Measurements from ENCODE around the gene JUNB. TPM values are rescaled to one million over a fixed set of nuclear protein-coding genes. Genes with fewer than 3 reads are reported as not detected.
A peak's percentile ranks its signal among the peaks of the same experiment; 100 is the strongest.

Gene JUNB
- total RNA-seq, 4 donors from 2014 or later: 99.3 to 614 (median 168) TPM

DNA sequence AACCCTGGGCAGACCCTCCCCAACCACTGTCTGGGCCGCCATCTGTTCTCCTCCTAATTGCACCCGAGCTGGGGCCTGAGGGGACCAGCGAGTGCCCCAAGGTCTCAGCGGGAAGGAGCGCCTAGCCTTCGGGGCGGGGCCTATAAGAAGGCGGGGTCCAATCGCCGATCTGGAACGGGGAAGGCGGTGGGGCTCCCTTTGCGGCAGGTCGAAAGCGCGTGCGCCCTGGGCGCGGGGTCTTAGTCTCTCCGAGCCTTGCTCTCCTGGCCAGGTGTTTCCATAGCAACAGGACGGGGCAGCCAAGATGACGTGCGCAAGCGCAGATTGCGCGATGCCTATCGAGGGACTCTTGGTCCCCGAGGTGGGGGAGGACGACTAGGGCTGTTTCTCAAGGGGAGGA, 49.8 kb downstream of the JUNB start:
- no peak for ATAC-seq
- TF ChIP-seq EP300 (IDR thresholded peaks at IDR 0.05): no peak
- no peak for TF ChIP-seq POLR2A (IDR thresholded peaks at IDR 0.05)
- no peak for TF ChIP-seq POLR2AphosphoS5 (IDR thresholded peaks at IDR 0.05)
- Histone ChIP-seq H3K27me3 (peaks cover 99% of the 10 kb centered on the region), H3K4me3 (peak overlapping the region in 1 of 2 donors; percentile 28), H3K36me3 (no peaks in the 10 kb centered on the region), H3K4me1 (peaks cover 0 to 25% (median 11%) of the 10 kb centered on the region in 3 donors), H3K9me3 (no peaks in the 10 kb centered on the region), H3K27ac (no peak overlapping the region)
- 2% methylated on average over 17 of the region's 29 CpGs; no CpG with 5 or more reads in 1 of the 2 donors for WGBS, 2 donors (ENCODE audit: low coverage in 1 of 2)

DNA sequence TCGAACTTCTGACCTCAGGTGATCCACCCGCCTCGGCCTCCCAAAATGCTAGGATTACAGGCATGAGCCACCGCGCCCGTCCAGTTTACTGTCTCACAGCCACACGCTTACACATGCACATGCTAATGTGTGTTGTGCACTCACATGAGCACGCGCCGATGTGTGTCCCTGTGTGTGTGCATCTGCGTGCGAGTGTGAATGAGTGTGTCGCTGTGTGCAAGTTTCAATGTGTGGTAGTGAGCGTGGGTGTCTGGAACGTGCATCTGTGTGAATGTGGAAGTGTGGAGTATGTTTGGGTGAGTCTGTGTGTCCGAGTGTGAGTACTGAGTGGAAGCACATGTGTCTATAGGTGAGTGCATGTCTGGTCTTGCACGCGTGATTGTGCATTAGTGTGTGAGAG, 51.2 kb downstream of the JUNB start:
- whole genome bisulfite sequencing, 2 donors (ENCODE audit: low coverage in 1 of 2): 95 to 98% methylated on average over 6 to 8 of the region's 18 CpGs
- no peak for TF ChIP-seq POLR2AphosphoS5 (IDR thresholded peaks at IDR 0.05)
- no peak for TF ChIP-seq EP300 (IDR thresholded peaks at IDR 0.05)
- TF ChIP-seq, protein P1, sequence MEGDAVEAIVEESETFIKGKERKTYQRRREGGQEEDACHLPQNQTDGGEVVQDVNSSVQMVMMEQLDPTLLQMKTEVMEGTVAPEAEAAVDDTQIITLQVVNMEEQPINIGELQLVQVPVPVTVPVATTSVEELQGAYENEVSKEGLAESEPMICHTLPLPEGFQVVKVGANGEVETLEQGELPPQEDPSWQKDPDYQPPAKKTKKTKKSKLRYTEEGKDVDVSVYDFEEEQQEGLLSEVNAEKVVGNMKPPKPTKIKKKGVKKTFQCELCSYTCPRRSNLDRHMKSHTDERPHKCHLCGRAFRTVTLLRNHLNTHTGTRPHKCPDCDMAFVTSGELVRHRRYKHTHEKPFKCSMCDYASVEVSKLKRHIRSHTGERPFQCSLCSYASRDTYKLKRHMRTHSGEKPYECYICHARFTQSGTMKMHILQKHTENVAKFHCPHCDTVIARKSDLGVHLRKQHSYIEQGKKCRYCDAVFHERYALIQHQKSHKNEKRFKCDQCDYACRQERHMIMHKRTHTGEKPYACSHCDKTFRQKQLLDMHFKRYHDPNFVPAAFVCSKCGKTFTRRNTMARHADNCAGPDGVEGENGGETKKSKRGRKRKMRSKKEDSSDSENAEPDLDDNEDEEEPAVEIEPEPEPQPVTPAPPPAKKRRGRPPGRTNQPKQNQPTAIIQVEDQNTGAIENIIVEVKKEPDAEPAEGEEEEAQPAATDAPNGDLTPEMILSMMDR (IDR thresholded peaks at IDR 0.05): no peak
- TF ChIP-seq POLR2A (IDR thresholded peaks at IDR 0.05): no peak
- ATAC-seq: no peak
- Histone ChIP-seq H3K27me3 (peaks cover 94% of the 10 kb centered on the region), H3K9me3 (no peaks in the 10 kb centered on the region), H3K4me3 (no peak overlapping the region), H3K4me1 (peaks cover 0 to 30% (median 11%) of the 10 kb centered on the region in 3 donors), H3K27ac (no peak overlapping the region), H3K36me3 (no peaks in the 10 kb centered on the region)

Small RNAs within 50 kb of the gene (small RNA-seq; reads per million reads assigned to genes)
- gene MIR5684: 0 reads per million in 4 donors

Other genes starting within 250 kb of the JUNB start
- 10 to 100 TPM in 3 of 4 donors, 1 to 10 TPM in 1; 6.8 to 14.6 (median 13.8) TPM for gene ZNF564, start 240.0 kb upstream of the JUNB start, total RNA-seq
- 1 to 10 TPM; 5.1 to 8.6 (median 6.7) TPM for gene ZNF490, start 180.7 kb upstream of the JUNB start, total RNA-seq
- gene ZNF791, start 180.6 kb upstream of the JUNB start, total RNA-seq: 10 to 100 TPM; 16.7 to 29.7 (median 20.4) TPM
- 10 to 100 TPM; 61.3 to 98.1 (median 70.8) TPM for gene MAN2B1, start 124.7 kb upstream of the JUNB start, total RNA-seq
- 10 to 100 TPM in 3 of 4 donors, 1 to 10 TPM in 1; 8.8 to 19.8 (median 15.5) TPM for gene WDR83, start 124.7 kb upstream of the JUNB start, total RNA-seq
- gene DHPS, start 109.6 kb upstream of the JUNB start, total RNA-seq: 100 to 1,000 TPM in 1 of 4 donors, 10 to 100 TPM in 3; 77.3 to 122 (median 92.1) TPM
- not detected for gene GNG14, start 103.5 kb upstream of the JUNB start, total RNA-seq
- gene FBXW9, start 94.9 kb upstream of the JUNB start, total RNA-seq: 1 to 10 TPM; 3.8 to 7.5 (median 4.1) TPM
- gene TNPO2, start 67.6 kb upstream of the JUNB start, total RNA-seq: 10 to 100 TPM; 52.0 to 89.2 (median 76.1) TPM
- gene TRIR, start 56.8 kb upstream of the JUNB start, total RNA-seq: 100 to 1,000 TPM; 364 to 432 (median 398) TPM
- 10 to 100 TPM; 47.3 to 58.2 (median 55.8) TPM for gene GET3, start 54.0 kb upstream of the JUNB start, total RNA-seq
- not detected for gene BEST2, start 39.7 kb upstream of the JUNB start, total RNA-seq
- 10 to 100 TPM; 13.5 to 24.1 (median 14.6) TPM for gene HOOK2, start 15.9 kb upstream of the JUNB start, total RNA-seq
- 100 to 1,000 TPM; 178 to 303 (median 227) TPM for gene PRDX2, start 10.3 kb downstream of the JUNB start, total RNA-seq
- not detected for gene THSD8, start 10.6 kb downstream of the JUNB start, total RNA-seq
- gene RNASEH2A, start 15.1 kb downstream of the JUNB start, total RNA-seq: 1 to 10 TPM; 2.0 to 9.4 (median 3.7) TPM
- gene RTBDN, start 43.1 kb downstream of the JUNB start, total RNA-seq: 1 to 10 TPM in 1 of 4 donors, not detected in 3; 1.1 TPM
- 1 to 10 TPM in 1 of 4 donors, under 1 TPM in 1, not detected in 2; 0.15 to 1.5 TPM for gene MAST1, start 47.0 kb downstream of the JUNB start, total RNA-seq
- 10 to 100 TPM; 22.3 to 37.1 (median 32.9) TPM for gene DNASE2, start 90.0 kb downstream of the JUNB start, total RNA-seq
- not detected for gene KLF1, start 95.7 kb downstream of the JUNB start, total RNA-seq
- 10 to 100 TPM; 46.7 to 87.6 (median 56.3) TPM for gene GCDH, start 99.7 kb downstream of the JUNB start, total RNA-seq
- under 1 TPM in 1 of 4 donors, not detected in 3; 0.62 TPM for gene SYCE2, start 127.8 kb downstream of the JUNB start, total RNA-seq
- gene FARSA, start 142.2 kb downstream of the JUNB start, total RNA-seq: 10 to 100 TPM; 32.2 to 36.1 (median 33.2) TPM
- 100 to 1,000 TPM; 218 to 410 (median 280) TPM for gene CALR, start 147.1 kb downstream of the JUNB start, total RNA-seq
- gene RAD23A, start 154.4 kb downstream of the JUNB start, total RNA-seq: 100 to 1,000 TPM; 133 to 219 (median 158) TPM
- 10 to 100 TPM; 32.2 to 43.6 (median 36.9) TPM for gene GADD45GIP1, start 165.7 kb downstream of the JUNB start, total RNA-seq
- gene DAND5, start 178.1 kb downstream of the JUNB start, total RNA-seq: under 1 TPM in 1 of 4 donors, not detected in 3; 0.35 TPM
- 100 to 1,000 TPM in 1 of 4 donors, 10 to 100 TPM in 3; 44.7 to 145 (median 72.4) TPM for gene NFIX, start 204.0 kb downstream of the JUNB start, total RNA-seq

Measured in gastroesophageal sphincter (tissue), 4 donors.